ENCODE data around the gene LTBP2. TPM values are rescaled to one million over a fixed set of nuclear protein-coding genes. Genes with fewer than 3 reads are reported as not detected.

LTBP2 gene
- total and polyA plus RNA-seq, 5 donors from 2014 or later = 0.02 to 0.54 (median 0.17) TPM

GRCh38 chr14:74568380-74568649, 43.7 kb downstream of the LTBP2 start:
- Histone ChIP-seq H3K4me1 (ENCODE audit: control insufficient read depth, insufficient read depth, low read length, poor library complexity, severe bottlenecking) (peaks cover 8% of the 10 kb centered on the region), H3K27me3 (ENCODE audit: control insufficient read depth, insufficient read depth, low read length) (peaks cover 2% of the 10 kb centered on the region), H3K27ac (ENCODE audit: insufficient read depth, low read length, poor library complexity, severe bottlenecking) (no peak overlapping the region), H3K36me3 (ENCODE audit: control insufficient read depth, insufficient read depth, low read length) (no peaks in the 10 kb centered on the region), H3K4me3 (ENCODE audit: low read depth, low read length) (no peak overlapping the region), H3K9me3 (ENCODE audit: control insufficient read depth in 2 of 2, low read length in 2 of 2) (no peaks in the 10 kb centered on the region)
- Mint-ChIP-seq H3K27me3 (peaks cover 21% of the 10 kb centered on the region), H3K4me1 (peaks cover 0 to 16% (median 5%) of the 10 kb centered on the region in 4 donors), H3K27ac (no peak overlapping the region), H3K36me3 (no peaks in the 10 kb centered on the region), H3K9me3 (no peaks in the 10 kb centered on the region), H3K4me3 (no peak overlapping the region)
- ATAC-seq (ENCODE audit: low read depth in 2 of 2) (no peak), DNase-seq (no peak)

- DNase-seq (no peak), ATAC-seq (ENCODE audit: low read depth in 2 of 2) (no peak)
- Mint-ChIP-seq H3K4me3 (no peak overlapping the region), H3K36me3 (no peaks in the 10 kb centered on the region), H3K27ac (no peak overlapping the region), H3K9me3 (no peaks in the 10 kb centered on the region), H3K4me1 (peaks cover 0 to 11% (median 5%) of the 10 kb centered on the region in 4 donors), H3K27me3 (peaks cover 25% of the 10 kb centered on the region)
- Histone ChIP-seq H3K27me3 (ENCODE audit: control insufficient read depth, insufficient read depth, low read length) (peaks cover 2% of the 10 kb centered on the region), H3K36me3 (ENCODE audit: control insufficient read depth, insufficient read depth, low read length) (no peaks in the 10 kb centered on the region), H3K9me3 (ENCODE audit: control insufficient read depth in 2 of 2, low read length in 2 of 2) (no peaks in the 10 kb centered on the region), H3K4me1 (ENCODE audit: control insufficient read depth, insufficient read depth, low read length, poor library complexity, severe bottlenecking) (peaks cover 3% of the 10 kb centered on the region), H3K4me3 (ENCODE audit: low read depth, low read length) (no peak overlapping the region), H3K27ac (ENCODE audit: insufficient read depth, low read length, poor library complexity, severe bottlenecking) (no peak overlapping the region)
These were observed 44.2 kb downstream of the LTBP2 start for GRCh38 chr14:74567646-74568379.

- peaks cover 25% of the 10 kb centered on the region for H3K27me3 Mint-ChIP-seq
- no peaks in the 10 kb centered on the region for H3K36me3 Mint-ChIP-seq
- Histone ChIP-seq H3K4me3 (ENCODE audit: low read depth, low read length) (no peak overlapping the region), H3K4me1 (ENCODE audit: control insufficient read depth, insufficient read depth, low read length, poor library complexity, severe bottlenecking) (no peaks in the 10 kb centered on the region), H3K36me3 (ENCODE audit: control insufficient read depth, insufficient read depth, low read length) (no peaks in the 10 kb centered on the region), H3K9me3 (ENCODE audit: control insufficient read depth in 2 of 2, low read length in 2 of 2) (no peaks in the 10 kb centered on the region), H3K27me3 (ENCODE audit: control insufficient read depth, insufficient read depth, low read length) (peaks cover 2% of the 10 kb centered on the region), H3K27ac (ENCODE audit: insufficient read depth, low read length, poor library complexity, severe bottlenecking) (no peak overlapping the region)
- DNase-seq (no peak), ATAC-seq (ENCODE audit: low read depth in 2 of 2) (no peak)
- no peak overlapping the region for H3K4me3 Mint-ChIP-seq
- no peaks in the 10 kb centered on the region for H3K9me3 Mint-ChIP-seq
- H3K27ac Mint-ChIP-seq = no peak overlapping the region
- peaks cover 0 to 7% (median 2%) of the 10 kb centered on the region in 4 donors for H3K4me1 Mint-ChIP-seq
These were observed 44.8 kb downstream of the LTBP2 start for GRCh38 chr14:74567219-74567618.

- peaks cover 0 to 2% (median 0%) of the 10 kb centered on the region in 4 donors for H3K4me1 Mint-ChIP-seq
- Histone ChIP-seq H3K4me1 (ENCODE audit: control insufficient read depth, insufficient read depth, low read length, poor library complexity, severe bottlenecking) (no peaks in the 10 kb centered on the region), H3K9me3 (ENCODE audit: control insufficient read depth in 2 of 2, low read length in 2 of 2) (no peaks in the 10 kb centered on the region), H3K36me3 (ENCODE audit: control insufficient read depth, insufficient read depth, low read length) (no peaks in the 10 kb centered on the region), H3K4me3 (ENCODE audit: low read depth, low read length) (no peak overlapping the region), H3K27me3 (ENCODE audit: control insufficient read depth, insufficient read depth, low read length) (no peaks in the 10 kb centered on the region), H3K27ac (ENCODE audit: insufficient read depth, low read length, poor library complexity, severe bottlenecking) (no peak overlapping the region)
- no peaks in the 10 kb centered on the region for H3K9me3 Mint-ChIP-seq
- H3K4me3 Mint-ChIP-seq = no peak overlapping the region
- no peak for ATAC-seq (ENCODE audit: low read depth in 2 of 2)
- no peak overlapping the region for H3K27ac Mint-ChIP-seq
- H3K36me3 Mint-ChIP-seq = no peaks in the 10 kb centered on the region
- DNase-seq = no peak
- peaks cover 22% of the 10 kb centered on the region for H3K27me3 Mint-ChIP-seq
These were observed 45.6 kb downstream of the LTBP2 start for GRCh38 chr14:74566174-74567141.

- no peaks in the 10 kb centered on the region for H3K9me3 Mint-ChIP-seq
- H3K4me3 Mint-ChIP-seq = no peak overlapping the region
- Histone ChIP-seq H3K4me1 (ENCODE audit: control insufficient read depth, insufficient read depth, low read length, poor library complexity, severe bottlenecking) (no peaks in the 10 kb centered on the region), H3K4me3 (ENCODE audit: low read depth, low read length) (no peak overlapping the region), H3K27ac (ENCODE audit: insufficient read depth, low read length, poor library complexity, severe bottlenecking) (no peak overlapping the region), H3K36me3 (ENCODE audit: control insufficient read depth, insufficient read depth, low read length) (no peaks in the 10 kb centered on the region), H3K27me3 (ENCODE audit: control insufficient read depth, insufficient read depth, low read length) (peaks cover 2% of the 10 kb centered on the region), H3K9me3 (ENCODE audit: control insufficient read depth in 2 of 2, low read length in 2 of 2) (no peaks in the 10 kb centered on the region)
- no peak for DNase-seq
- ATAC-seq (ENCODE audit: low read depth in 2 of 2) = no peak
- H3K36me3 Mint-ChIP-seq = no peaks in the 10 kb centered on the region
- H3K27me3 Mint-ChIP-seq = peaks cover 19% of the 10 kb centered on the region
- no peak overlapping the region for H3K27ac Mint-ChIP-seq
- peaks cover 0 to 2% (median 0%) of the 10 kb centered on the region in 4 donors for H3K4me1 Mint-ChIP-seq
These were observed 48.4 kb downstream of the LTBP2 start for GRCh38 chr14:74563586-74564159.

- Histone ChIP-seq H3K27ac (ENCODE audit: insufficient read depth, low read length, poor library complexity, severe bottlenecking) (no peak overlapping the region), H3K9me3 (ENCODE audit: control insufficient read depth in 2 of 2, low read length in 2 of 2) (no peaks in the 10 kb centered on the region), H3K4me3 (ENCODE audit: low read depth, low read length) (no peak overlapping the region), H3K36me3 (ENCODE audit: control insufficient read depth, insufficient read depth, low read length) (no peaks in the 10 kb centered on the region), H3K27me3 (ENCODE audit: control insufficient read depth, insufficient read depth, low read length) (peaks cover 2% of the 10 kb centered on the region), H3K4me1 (ENCODE audit: control insufficient read depth, insufficient read depth, low read length, poor library complexity, severe bottlenecking) (no peaks in the 10 kb centered on the region)
- H3K27ac Mint-ChIP-seq = no peak overlapping the region
- H3K4me3 Mint-ChIP-seq = no peak overlapping the region
- peaks cover 0 to 2% (median 0%) of the 10 kb centered on the region in 4 donors for H3K4me1 Mint-ChIP-seq
- DNase-seq (no peak), ATAC-seq (ENCODE audit: low read depth in 2 of 2) (no peak)
- H3K27me3 Mint-ChIP-seq = peaks cover 19% of the 10 kb centered on the region
- no peaks in the 10 kb centered on the region for H3K36me3 Mint-ChIP-seq
- H3K9me3 Mint-ChIP-seq = no peaks in the 10 kb centered on the region
These were observed 48.8 kb downstream of the LTBP2 start for GRCh38 chr14:74563233-74563585.

GRCh38 chr14:74562515-74563232, 49.4 kb downstream of the LTBP2 start:
- H3K4me1 ChIP-seq (ENCODE audit: control insufficient read depth, insufficient read depth, low read length, poor library complexity, severe bottlenecking) = no peaks in the 10 kb centered on the region
- Mint-ChIP-seq H3K36me3 (no peaks in the 10 kb centered on the region), H3K4me1 (peaks cover 0 to 2% (median 0%) of the 10 kb centered on the region in 4 donors), H3K27ac (no peak overlapping the region), H3K4me3 (no peak overlapping the region), H3K9me3 (no peaks in the 10 kb centered on the region), H3K27me3 (peaks cover 19% of the 10 kb centered on the region)
- no peak for DNase-seq
- no peaks in the 10 kb centered on the region for H3K9me3 ChIP-seq (ENCODE audit: control insufficient read depth in 2 of 2, low read length in 2 of 2)
- H3K36me3 ChIP-seq (ENCODE audit: control insufficient read depth, insufficient read depth, low read length) = no peaks in the 10 kb centered on the region
- no peak overlapping the region for H3K27ac ChIP-seq (ENCODE audit: insufficient read depth, low read length, poor library complexity, severe bottlenecking)
- peaks cover 2% of the 10 kb centered on the region for H3K27me3 ChIP-seq (ENCODE audit: control insufficient read depth, insufficient read depth, low read length)
- H3K4me3 ChIP-seq (ENCODE audit: low read depth, low read length) = no peak overlapping the region
- no peak for ATAC-seq (ENCODE audit: low read depth in 2 of 2)
